Measurements from ENCODE around the gene EPAS1. TPM values are rescaled to one million over a fixed set of nuclear protein-coding genes. Genes with fewer than 3 reads are reported as not detected.
A peak's percentile ranks its signal among the peaks of the same experiment; 100 is the strongest.

Gene EPAS1
- total RNA-seq, 1 experiment from 2014 or later: 77.3 TPM

DNA sequence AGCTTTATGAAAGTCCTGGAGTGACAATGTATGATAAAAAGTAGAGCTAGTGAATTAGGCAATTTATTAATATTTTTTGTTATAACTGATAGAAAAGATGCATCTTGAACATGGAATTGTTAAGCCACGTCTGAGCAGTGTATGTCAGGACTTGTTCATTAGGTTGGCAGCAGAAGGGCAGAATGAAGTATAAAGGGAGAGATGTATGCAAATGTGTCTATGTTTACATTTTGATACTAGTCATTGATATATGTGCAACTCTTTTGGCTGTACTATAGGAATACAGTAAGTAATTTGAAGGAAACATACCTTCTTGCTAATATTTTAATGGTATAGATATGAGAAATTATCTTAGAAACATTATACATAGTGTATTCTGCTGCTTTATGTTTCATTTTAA, 133.2 kb downstream of the EPAS1 start:
- Histone ChIP-seq H3K27me3 (replicated peaks; ENCODE audit: control insufficient read depth, insufficient read depth, low read length) (no peaks in the 10 kb centered on the region), H3K9me3 (no peaks in the 10 kb centered on the region), H3K36me3 (ENCODE audit: control insufficient read depth, insufficient read depth, low read length) (no peaks in the 10 kb centered on the region), H3K4me3 (ENCODE audit: low read depth, low read length) (no peak overlapping the region), H3K4me1 (peaks cover 12% of the 10 kb centered on the region)
- POLR2A ChIA-PET: no interaction called here
- DNase-seq: no peak
- no TSS peak for BruUV-seq (replicated peaks)
- peaks cover 10% of the 10 kb centered on the region for H3K9me3 Mint-ChIP-seq (ENCODE audit: unreplicated experiment)
- no peak overlapping the region for H3K27ac Mint-ChIP-seq (ENCODE audit: unreplicated experiment)
- intact Hi-C loops (cut with micrococcal nuclease; ENCODE audit: unreplicated experiment): no loop called here
- CTCF ChIA-PET: no interaction called here
- H3K36me3 Mint-ChIP-seq (ENCODE audit: insufficient read depth, unreplicated experiment): no peaks in the 10 kb centered on the region
- no peak overlapping the region for H3K4me3 Mint-ChIP-seq (ENCODE audit: unreplicated experiment)
- peaks cover 20% of the 10 kb centered on the region for H3K4me1 Mint-ChIP-seq (ENCODE audit: low read depth, unreplicated experiment)
- H3K27me3 Mint-ChIP-seq (ENCODE audit: insufficient read depth, unreplicated experiment): no peaks in the 10 kb centered on the region
- TF ChIP-seq, protein P1, sequence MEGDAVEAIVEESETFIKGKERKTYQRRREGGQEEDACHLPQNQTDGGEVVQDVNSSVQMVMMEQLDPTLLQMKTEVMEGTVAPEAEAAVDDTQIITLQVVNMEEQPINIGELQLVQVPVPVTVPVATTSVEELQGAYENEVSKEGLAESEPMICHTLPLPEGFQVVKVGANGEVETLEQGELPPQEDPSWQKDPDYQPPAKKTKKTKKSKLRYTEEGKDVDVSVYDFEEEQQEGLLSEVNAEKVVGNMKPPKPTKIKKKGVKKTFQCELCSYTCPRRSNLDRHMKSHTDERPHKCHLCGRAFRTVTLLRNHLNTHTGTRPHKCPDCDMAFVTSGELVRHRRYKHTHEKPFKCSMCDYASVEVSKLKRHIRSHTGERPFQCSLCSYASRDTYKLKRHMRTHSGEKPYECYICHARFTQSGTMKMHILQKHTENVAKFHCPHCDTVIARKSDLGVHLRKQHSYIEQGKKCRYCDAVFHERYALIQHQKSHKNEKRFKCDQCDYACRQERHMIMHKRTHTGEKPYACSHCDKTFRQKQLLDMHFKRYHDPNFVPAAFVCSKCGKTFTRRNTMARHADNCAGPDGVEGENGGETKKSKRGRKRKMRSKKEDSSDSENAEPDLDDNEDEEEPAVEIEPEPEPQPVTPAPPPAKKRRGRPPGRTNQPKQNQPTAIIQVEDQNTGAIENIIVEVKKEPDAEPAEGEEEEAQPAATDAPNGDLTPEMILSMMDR (IDR thresholded peaks at IDR 0.05; ENCODE audit: insufficient read depth in 1 of 2, low read depth in 1 of 2, low read length in 1 of 2, severe bottlenecking in 1 of 2, unreplicated experiment in 1 of 2): no peak

DNA sequence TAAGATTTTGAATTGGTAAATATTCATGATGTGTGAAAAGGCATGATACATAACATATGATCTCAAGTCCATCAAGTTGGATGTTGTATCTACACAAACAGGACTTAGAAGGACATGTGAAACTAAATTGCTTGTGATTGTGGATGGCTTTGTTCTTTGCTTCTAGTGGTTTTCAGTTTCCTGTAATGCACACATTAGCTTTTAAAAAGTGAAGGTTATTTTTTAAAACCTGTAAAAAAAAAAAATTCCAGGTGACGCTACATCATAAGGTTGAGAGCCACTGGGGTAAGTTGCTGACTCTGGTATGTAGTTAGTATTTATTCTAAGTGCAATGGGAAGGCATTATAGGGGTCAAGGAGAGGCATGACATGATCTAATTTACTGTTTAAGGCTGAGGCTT, 133.8 kb downstream of the EPAS1 start:
- no peak for DNase-seq
- POLR2A ChIA-PET: no interaction called here
- TF ChIP-seq, protein P1 (IDR thresholded peaks at IDR 0.05; ENCODE audit: insufficient read depth in 1 of 2, low read depth in 1 of 2, low read length in 1 of 2, severe bottlenecking in 1 of 2, unreplicated experiment in 1 of 2): no peak
- peaks cover 15% of the 10 kb centered on the region for H3K4me1 ChIP-seq
- intact Hi-C loops (cut with micrococcal nuclease; ENCODE audit: unreplicated experiment): loop anchor here (1.0 kb wide), 1 partner anchor 22 kb away; no protein-coding TSS in a partner anchor
- Mint-ChIP-seq H3K27me3 (ENCODE audit: insufficient read depth, unreplicated experiment) (no peaks in the 10 kb centered on the region), H3K9me3 (ENCODE audit: unreplicated experiment) (peaks cover 10% of the 10 kb centered on the region), H3K4me3 (ENCODE audit: unreplicated experiment) (no peak overlapping the region), H3K36me3 (ENCODE audit: insufficient read depth, unreplicated experiment) (no peaks in the 10 kb centered on the region), H3K4me1 (ENCODE audit: low read depth, unreplicated experiment) (peaks cover 20% of the 10 kb centered on the region), H3K27ac (ENCODE audit: unreplicated experiment) (no peak overlapping the region)
- no peaks in the 10 kb centered on the region for H3K36me3 ChIP-seq (ENCODE audit: control insufficient read depth, insufficient read depth, low read length)
- no peaks in the 10 kb centered on the region for H3K9me3 ChIP-seq
- no peaks in the 10 kb centered on the region for H3K27me3 ChIP-seq (replicated peaks; ENCODE audit: control insufficient read depth, insufficient read depth, low read length)
- no TSS peak for BruUV-seq (replicated peaks)
- no peak overlapping the region for H3K4me3 ChIP-seq (ENCODE audit: low read depth, low read length)
- CTCF ChIA-PET: no interaction called here

DNA sequence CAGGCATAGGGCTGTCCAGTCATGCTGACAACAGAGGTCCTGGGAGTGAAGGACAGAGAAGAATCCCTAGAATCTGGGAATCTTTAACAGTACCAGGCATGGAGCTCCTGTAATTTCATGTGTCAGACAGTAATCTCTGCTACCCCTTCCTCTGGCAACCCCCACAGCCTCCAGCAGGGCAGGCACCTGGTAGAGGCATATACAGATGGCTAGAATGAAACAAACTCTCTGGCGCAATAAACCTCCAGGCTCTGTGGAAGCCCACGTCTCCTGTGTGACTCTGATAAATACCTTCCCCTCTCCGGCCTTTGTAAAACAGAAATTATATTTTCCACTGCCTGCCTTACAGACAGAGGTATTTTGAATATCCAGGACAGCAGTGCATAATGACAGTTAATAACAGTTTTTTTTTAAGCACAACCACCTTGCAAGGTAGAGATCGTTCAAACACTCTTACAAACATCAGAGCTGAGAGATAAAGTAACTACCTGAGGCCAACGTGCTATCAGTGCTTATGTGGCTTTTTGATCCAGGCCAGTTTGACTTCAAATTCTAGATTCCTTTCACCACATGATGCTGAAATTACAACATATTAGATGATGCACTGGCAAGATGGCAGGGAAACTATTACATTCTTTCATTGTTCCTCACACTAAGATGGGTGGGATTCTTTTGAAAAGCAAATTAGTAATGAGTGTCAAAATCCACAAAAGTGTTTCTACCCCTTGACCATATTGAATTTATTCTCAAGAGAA, 134.5 kb downstream of the EPAS1 start:
- Mint-ChIP-seq H3K36me3 (ENCODE audit: insufficient read depth, unreplicated experiment) (no peaks in the 10 kb centered on the region), H3K4me1 (ENCODE audit: low read depth, unreplicated experiment) (peaks cover 20% of the 10 kb centered on the region), H3K27me3 (ENCODE audit: insufficient read depth, unreplicated experiment) (no peaks in the 10 kb centered on the region), H3K27ac (ENCODE audit: unreplicated experiment) (no peak overlapping the region), H3K9me3 (ENCODE audit: unreplicated experiment) (peaks cover 10% of the 10 kb centered on the region), H3K4me3 (ENCODE audit: unreplicated experiment) (no peak overlapping the region)
- BruUV-seq (replicated peaks): no TSS peak
- DNase-seq: peak in 1 of 2 experiments; percentile 28
- TF ChIP-seq, protein P1 (IDR thresholded peaks at IDR 0.05; ENCODE audit: insufficient read depth in 1 of 2, low read depth in 1 of 2, low read length in 1 of 2, severe bottlenecking in 1 of 2, unreplicated experiment in 1 of 2): no peak
- H3K27me3 ChIP-seq (replicated peaks; ENCODE audit: control insufficient read depth, insufficient read depth, low read length): no peaks in the 10 kb centered on the region
- ChIA-PET CTCF (no interaction called here), POLR2A (no interaction called here)
- intact Hi-C loops (cut with micrococcal nuclease; ENCODE audit: unreplicated experiment): loop anchor here (1.0 kb wide), 1 partner anchor 22 kb away; no protein-coding TSS in a partner anchor
- H3K9me3 ChIP-seq: no peaks in the 10 kb centered on the region
- H3K4me3 ChIP-seq (ENCODE audit: low read depth, low read length): no peak overlapping the region
- H3K36me3 ChIP-seq (ENCODE audit: control insufficient read depth, insufficient read depth, low read length): no peaks in the 10 kb centered on the region
- H3K4me1 ChIP-seq: peaks cover 15% of the 10 kb centered on the region
